22Rv1 (cell line): Measurements from ENCODE around the gene APH1A.

ENCODE experiments used
- CTCF ChIP-seq: fragments of 450-650 bp; IDR thresholded peaks from 2 replicates; pipeline ENCODE4 v1.5.1; 2017; ENCODE audit warnings: mild to moderate bottlenecking
- ZFX ChIP-seq: fragments of 450-650 bp; IDR thresholded peaks from 2 replicates; pipeline ENCODE4 v1.6.1; 2017; ENCODE audit warnings: antibody characterized with exemption, borderline replicate concordance

GRCh38 chr1:150235852-150236613 is 32.8 kb downstream of the APH1A start, which contains the start of gene ANP32E:
- TF ChIP-seq CTCF (no peak; the same call in 1 of the 2 replicates), ZFX (no peak)
